RWPE2 (cell line): Measurements from ENCODE around the gene NUP210L.

Experiments used
- ATAC-seq: fragments of 200-7000 bp; cut with Tn5 transposase; 3 replicates; pipeline ENCODE4 v1.9.1; 2021; ENCODE audit warnings: low read depth
- DNase-seq: peaks from one replicate; pipeline ENCODE4 v3.0.0-alpha.2; 2020; ENCODE audit warnings: low spot score
- H3K27ac ChIP-seq: fragments of 450-650 bp; 2 replicates; pipeline ENCODE4 v1.5.1; 2017; ENCODE audit warnings: mild to moderate bottlenecking; ENCODE audit not compliant: poor library complexity, severe bottlenecking
- H3K27me3 ChIP-seq: fragments of 250-450 bp; sonication (Bioruptor Pico); 2 replicates; pipeline ENCODE4 v1.5.1; 2021; ENCODE audit warnings: mild to moderate bottlenecking, moderate library complexity; ENCODE audit not compliant: insufficient read depth, poor library complexity, severe bottlenecking
- H3K36me3 ChIP-seq: fragments of 250-450 bp; sonication (Bioruptor Pico); 2 replicates; pipeline ENCODE4 v1.5.1; 2020; ENCODE audit warnings: low read depth, mild to moderate bottlenecking, moderate library complexity
- H3K4me1 ChIP-seq: fragments of 250-450 bp; sonication (Bioruptor Pico); 2 replicates; pipeline ENCODE4 v1.5.1; 2021; ENCODE audit warnings: mild to moderate bottlenecking, moderate library complexity; ENCODE audit not compliant: insufficient read depth, poor library complexity, severe bottlenecking
- H3K4me3 ChIP-seq: fragments of 250-450 bp; sonication (Bioruptor Pico); 2 replicates; pipeline ENCODE4 v1.5.1; 2021; ENCODE audit warnings: mild to moderate bottlenecking, moderate library complexity; ENCODE audit not compliant: severe bottlenecking
- H3K9me3 ChIP-seq: fragments of 250-450 bp; sonication (Bioruptor Pico); 2 replicates; pipeline ENCODE4 v1.5.1; 2021; ENCODE audit warnings: mild to moderate bottlenecking, moderate library complexity; ENCODE audit not compliant: severe bottlenecking
- TF ChIP-seq, protein P1 (sequence below): fragments of 450-650 bp; IDR thresholded peaks from one replicate; pipeline ENCODE4 v1.5.1; 2017; ENCODE audit warnings: mild to moderate bottlenecking, moderate library complexity; ENCODE audit not compliant: poor library complexity, severe bottlenecking

The NUP210L gene

DNA sequence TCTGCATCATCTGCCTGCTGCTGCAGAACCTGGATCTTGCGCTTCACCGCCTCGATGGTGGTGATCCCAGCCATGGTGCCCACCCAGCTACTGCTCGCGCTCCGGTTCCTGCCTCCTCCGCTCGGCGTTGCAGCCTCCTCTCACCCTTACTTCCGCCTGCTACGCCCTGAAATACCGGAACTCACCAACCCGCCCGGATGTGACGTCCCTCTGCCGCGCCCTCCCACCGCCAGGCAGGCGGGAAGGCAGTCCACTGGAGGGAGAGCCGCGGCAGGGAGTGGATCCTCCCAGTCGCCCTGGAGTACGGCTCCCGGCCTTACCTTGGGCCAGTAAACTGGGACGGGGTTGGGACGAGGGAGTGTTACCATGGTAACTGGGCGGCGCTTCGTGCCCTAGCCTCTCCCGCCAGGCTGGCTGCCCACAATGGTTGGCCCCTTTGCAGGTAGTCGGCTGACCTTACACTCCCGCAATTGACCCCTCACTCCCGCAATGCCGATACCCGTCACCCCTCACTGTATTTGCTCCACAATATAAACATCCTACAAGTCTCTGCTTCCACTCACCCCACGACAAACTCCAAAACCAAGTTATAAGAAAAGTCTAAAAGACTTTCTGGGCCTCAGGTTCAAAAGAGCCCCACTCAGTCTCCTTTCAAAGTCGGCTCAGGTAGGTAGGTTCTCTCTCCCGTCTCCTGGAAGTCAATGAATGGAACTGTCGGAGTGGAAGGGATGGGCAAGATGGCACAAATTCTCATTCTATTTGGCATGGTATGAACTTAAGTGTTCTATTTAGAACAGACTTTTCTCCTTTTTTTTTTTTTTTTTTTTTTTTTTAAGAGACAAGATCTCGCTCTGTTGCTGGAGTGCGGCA is 28.4 kb upstream of the NUP210L start:
- peak; percentile 99 for DNase-seq
- peak; percentile 95 for ATAC-seq
- Histone ChIP-seq H3K9me3 (no peaks in the 10 kb centered on the region), H3K27me3 (no peaks in the 10 kb centered on the region), H3K4me1 (peaks cover 29% of the 10 kb centered on the region), H3K36me3 (peaks cover 38% of the 10 kb centered on the region), H3K4me3 (peak overlapping the region; percentile 73), H3K27ac (peak overlapping the region; percentile 92)
- TF ChIP-seq, protein P1, sequence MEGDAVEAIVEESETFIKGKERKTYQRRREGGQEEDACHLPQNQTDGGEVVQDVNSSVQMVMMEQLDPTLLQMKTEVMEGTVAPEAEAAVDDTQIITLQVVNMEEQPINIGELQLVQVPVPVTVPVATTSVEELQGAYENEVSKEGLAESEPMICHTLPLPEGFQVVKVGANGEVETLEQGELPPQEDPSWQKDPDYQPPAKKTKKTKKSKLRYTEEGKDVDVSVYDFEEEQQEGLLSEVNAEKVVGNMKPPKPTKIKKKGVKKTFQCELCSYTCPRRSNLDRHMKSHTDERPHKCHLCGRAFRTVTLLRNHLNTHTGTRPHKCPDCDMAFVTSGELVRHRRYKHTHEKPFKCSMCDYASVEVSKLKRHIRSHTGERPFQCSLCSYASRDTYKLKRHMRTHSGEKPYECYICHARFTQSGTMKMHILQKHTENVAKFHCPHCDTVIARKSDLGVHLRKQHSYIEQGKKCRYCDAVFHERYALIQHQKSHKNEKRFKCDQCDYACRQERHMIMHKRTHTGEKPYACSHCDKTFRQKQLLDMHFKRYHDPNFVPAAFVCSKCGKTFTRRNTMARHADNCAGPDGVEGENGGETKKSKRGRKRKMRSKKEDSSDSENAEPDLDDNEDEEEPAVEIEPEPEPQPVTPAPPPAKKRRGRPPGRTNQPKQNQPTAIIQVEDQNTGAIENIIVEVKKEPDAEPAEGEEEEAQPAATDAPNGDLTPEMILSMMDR: no peak

DNA sequence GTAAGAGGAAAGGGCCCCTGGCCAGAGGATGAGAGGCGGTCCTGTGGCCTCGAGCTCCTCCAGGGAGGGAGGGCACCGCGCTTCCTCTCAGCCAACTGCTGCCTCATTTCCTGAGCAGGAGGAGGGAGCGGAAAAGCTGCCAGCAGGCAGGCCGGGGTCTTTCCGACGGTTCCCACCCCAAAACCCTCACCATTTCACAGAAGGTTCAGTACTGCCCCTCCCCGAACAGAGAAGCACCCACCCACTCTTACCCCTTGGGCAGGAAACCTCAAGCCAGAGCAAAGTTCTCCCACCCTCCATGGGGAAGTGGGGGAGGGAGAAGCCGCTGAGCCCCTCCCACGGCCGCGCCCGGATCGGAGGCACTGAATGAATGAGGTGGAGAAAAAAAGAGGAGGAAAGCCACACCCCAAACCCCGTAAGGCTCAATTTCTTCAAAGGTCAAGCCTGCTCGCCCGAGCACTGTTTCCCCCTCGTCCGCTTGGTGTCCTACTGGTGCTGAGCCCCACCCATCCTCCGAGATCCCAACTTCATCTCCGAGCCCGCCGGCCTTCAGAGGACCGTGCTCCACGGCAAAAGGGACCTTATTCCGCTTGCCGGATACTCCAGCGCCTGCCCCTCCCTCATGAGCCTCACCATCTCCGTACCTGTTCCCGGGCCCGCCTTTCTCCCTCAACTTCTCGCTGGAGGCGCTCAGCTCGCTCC is 27.6 kb upstream of the NUP210L start:
- ATAC-seq (peak; percentile 52), DNase-seq (peak; percentile 78)

DNA sequence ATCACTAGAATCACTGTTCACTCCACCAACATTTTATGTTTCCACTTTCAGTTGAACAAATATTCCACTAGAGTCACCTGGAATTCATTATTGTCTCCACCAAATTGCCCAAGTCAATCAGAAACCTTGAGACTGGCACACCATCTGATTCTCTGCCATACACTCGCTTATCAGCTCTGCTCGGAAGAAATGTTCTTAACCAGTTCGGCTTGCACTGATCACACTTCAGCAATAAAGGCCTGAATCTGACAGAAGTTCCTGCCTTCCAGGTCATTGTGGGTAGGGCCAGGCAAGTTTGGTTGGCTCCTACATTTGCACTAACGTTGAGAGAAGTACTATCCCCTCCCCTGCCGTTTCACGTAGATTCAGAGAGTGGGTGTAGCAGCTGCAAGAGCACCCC is 27.1 kb upstream of the NUP210L start:
- Histone ChIP-seq H3K9me3 (no peaks in the 10 kb centered on the region), H3K27ac (peak overlapping the region; percentile 92)

More for the DNA sequence above, 27.6 kb upstream of the NUP210L start:
- Histone ChIP-seq H3K36me3 (peaks cover 46% of the 10 kb centered on the region), H3K27ac (peak overlapping the region; percentile 92), H3K4me3 (peak overlapping the region; percentile 73), H3K4me1 (peaks cover 32% of the 10 kb centered on the region), H3K9me3 (no peaks in the 10 kb centered on the region), H3K27me3 (no peaks in the 10 kb centered on the region)
- TF ChIP-seq, protein P1: peak; percentile 10

DNA sequence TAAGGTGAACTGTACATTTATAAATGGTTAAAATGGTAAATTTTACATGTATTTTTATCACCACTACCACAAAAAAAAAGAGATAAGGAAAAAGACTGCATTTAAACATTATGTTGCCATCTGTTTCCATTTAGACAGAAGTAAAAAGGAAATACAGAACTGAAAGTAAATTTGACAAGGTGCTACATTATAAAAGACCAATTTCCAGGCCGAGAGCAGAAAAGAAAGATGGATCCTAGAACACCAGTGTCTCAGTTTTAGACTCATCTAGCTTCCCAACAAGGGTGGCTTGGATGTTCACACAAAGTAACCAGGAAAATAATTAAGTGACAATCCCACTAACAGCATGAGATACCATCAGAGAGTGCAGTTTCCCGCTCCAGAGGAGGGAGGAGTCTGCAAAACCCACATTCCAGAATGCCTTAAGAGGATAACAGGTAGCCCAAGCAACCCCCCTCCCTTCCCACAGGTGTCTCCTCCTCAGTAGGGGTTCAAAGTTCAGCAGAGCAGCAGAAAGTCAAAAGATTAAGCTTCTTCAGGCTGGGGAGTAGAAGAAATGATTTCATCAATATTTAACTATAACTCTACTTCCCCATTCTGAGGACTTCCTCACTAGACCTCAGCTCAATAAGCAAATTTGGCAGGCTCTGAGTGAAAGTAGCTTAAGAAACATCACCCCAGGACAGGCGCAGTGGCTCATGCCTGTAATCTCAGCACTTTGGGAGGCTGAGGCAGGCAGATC is 25.2 kb upstream of the NUP210L start:
- H3K4me3 ChIP-seq: no peak overlapping the region
- no peaks in the 10 kb centered on the region for H3K27me3 ChIP-seq
- no peaks in the 10 kb centered on the region for H3K9me3 ChIP-seq
- no peak overlapping the region for H3K27ac ChIP-seq
- peaks cover 32% of the 10 kb centered on the region for H3K4me1 ChIP-seq
- no peak for DNase-seq
- TF ChIP-seq, protein P1: no peak
- ATAC-seq: no peak
- peaks cover 65% of the 10 kb centered on the region for H3K36me3 ChIP-seq

More for the DNA sequence above, 27.1 kb upstream of the NUP210L start:
- DNase-seq: no peak
- no peak for ATAC-seq
- Histone ChIP-seq H3K4me1 (peaks cover 32% of the 10 kb centered on the region), H3K27me3 (no peaks in the 10 kb centered on the region), H3K36me3 (peaks cover 52% of the 10 kb centered on the region), H3K4me3 (peak overlapping the region; percentile 73)
- TF ChIP-seq, protein P1: no peak
